ENCODE data around the gene GPR152. TPM values are rescaled to one million over a fixed set of nuclear protein-coding genes. Genes with fewer than 3 reads are reported as not detected.

The GPR152 gene
- total and polyA plus RNA-seq, 2 donors (not counting 3 experiments of a cell fraction or from before 2014, with no cell fraction given) = not detected

- no peak for FAIRE-seq
- H3K9me3 ChIP-seq (replicated peaks; ENCODE audit: control insufficient read depth, insufficient read depth, low read length) = no peaks in the 10 kb centered on the region
Measured at GRCh38 chr11:67499808-67500483, 47.4 kb upstream of the GPR152 start.

More at GRCh38 chr11:67499808-67500483, 47.4 kb upstream of the GPR152 start:
- intact Hi-C loops (cut with micrococcal nuclease) (loop anchor here (10.0 kb wide), 1 partner anchor 235 kb away; the partner anchor contains the start of gene GRK2), dilution Hi-C loops (cut with MboI; ENCODE audit: extremely low pct_ligation_motif_present, low sequenced_read_pairs) (no loop called here)
- TF ChIP-seq MAX (IDR thresholded peaks at IDR 0.05; ENCODE audit: insufficient read depth, insufficient read length) (no peak), EZH2 (IDR thresholded peaks at IDR 0.05; ENCODE audit: borderline replicate concordance, low read depth, low read length, severe bottlenecking) (no peak), FOS (IDR thresholded peaks at IDR 0.05; ENCODE audit: borderline replicate concordance, insufficient read depth, low read length) (no peak), MYC (IDR thresholded peaks at IDR 0.05; ENCODE audit: low read depth, low read length) (no peak), POLR2A (IDR thresholded peaks at IDR 0.05; ENCODE audit: low read depth, low read length) (no peak), POLR2AphosphoS5 (IDR thresholded peaks at IDR 0.05; ENCODE audit: insufficient read depth, low read depth, low read length) (no peak), JUN (IDR thresholded peaks at IDR 0.05; ENCODE audit: borderline replicate concordance, insufficient read depth, insufficient read length, low read depth) (no peak), CTCF (IDR thresholded peaks at IDR 0.05; ENCODE audit: extremely low read depth in 1 of 2, insufficient read depth in 1 of 2, low read depth in 1 of 2, low read length in 2 of 2) (no peak), GATA2 (IDR thresholded peaks at IDR 0.05; ENCODE audit: insufficient read depth, insufficient read length, low read depth, low read length) (no peak)
- no peak overlapping the region for H3K4me3 ChIP-seq (replicated peaks in 1 of 3; ENCODE audit: insufficient read depth in 1 of 3, low read depth in 1 of 3, low read length in 3 of 3)
- H3K79me2 ChIP-seq (ENCODE audit: control insufficient read depth, insufficient read depth, low read length) = no peaks in the 10 kb centered on the region
- no peaks in the 10 kb centered on the region for H3K27me3 ChIP-seq (ENCODE audit: control insufficient read depth in 2 of 2, insufficient read depth in 2 of 2, low read length in 2 of 2)
- H3K27ac ChIP-seq (ENCODE audit: insufficient read depth, low read depth, low read length) = no peak overlapping the region
- POLR2A ChIA-PET = no interaction called here
- BruUV-seq (replicated peaks) = no TSS peak
- peaks cover 7% of the 10 kb centered on the region for H3K4me1 ChIP-seq (ENCODE audit: control insufficient read depth, extremely low read depth, insufficient read depth, low read length)
- H3K36me3 ChIP-seq (ENCODE audit: control insufficient read depth in 2 of 2, extremely low read depth in 1 of 2, insufficient read depth in 2 of 2, low read length in 2 of 2) = no peaks in the 10 kb centered on the region
- CTCF ChIA-PET = no interaction called here
- no peaks in the 10 kb centered on the region for H4K20me1 ChIP-seq (replicated peaks; ENCODE audit: control insufficient read depth, extremely low read depth, insufficient read depth, low read length)
- no peak overlapping the region for H3K9ac ChIP-seq (replicated peaks; ENCODE audit: extremely low read depth, insufficient read depth, low read length)
- H2AFZ ChIP-seq (ENCODE audit: low read depth, low read length) = no peak overlapping the region
- H3K9me1 ChIP-seq (replicated peaks; ENCODE audit: control insufficient read depth, extremely low read depth, insufficient read depth, low read length) = no peaks in the 10 kb centered on the region
- DNase-seq (ENCODE audit: low read depth, low spot score) = no peak
- H3K4me2 ChIP-seq (ENCODE audit: insufficient read depth, low read length) = no peak overlapping the region

Measured in endothelial cell of umbilical vein (primary cell).